Liver (tissue), 9 donors: Measurements from ENCODE around the gene GNA14. TPM values are rescaled to one million over a fixed set of nuclear protein-coding genes. Genes with fewer than 3 reads are reported as not detected.
"Not testable (repeated sequence)": the region's sequence is repeated elsewhere in the genome, so short reads cannot be mapped to it uniquely, and the experiment has no call there.

Source experiments
- DNase-seq: peaks from one replicate; pipeline ENCODE4 v3.0.0-alpha.2; 2017; ENCODE audit warnings: low spot score
- H3K27ac ChIP-seq, 2 donors: one replicate each; pipeline ENCODE4 v1.7.0; 2013; ENCODE audit warnings: inconsistent platforms in 2 of 2, low read length in 2 of 2, control low read depth in 1 of 2, low read depth in 1 of 2, mild to moderate bottlenecking in 1 of 2
- H3K27me3 ChIP-seq, 4 donors: one replicate each; pipeline versions ENCODE4 v1.6.1 to v1.7.0; 2013; ENCODE audit warnings: low read length in 3 of 4, inconsistent platforms in 1 of 4, mild to moderate bottlenecking in 1 of 4, moderate library complexity in 1 of 4; ENCODE audit not compliant: control insufficient read depth in 4 of 4, insufficient read depth in 4 of 4
- H3K36me3 ChIP-seq, 4 donors: one replicate each; pipeline versions ENCODE4 v1.6.1 to v1.7.0; 2013; ENCODE audit warnings: low read length in 3 of 4, mild to moderate bottlenecking in 3 of 4, low read depth in 1 of 4, moderate library complexity in 1 of 4; ENCODE audit not compliant: control insufficient read depth in 4 of 4, insufficient read depth in 3 of 4
- H3K4me1 ChIP-seq, 4 donors: one replicate each; pipeline versions ENCODE4 v1.6.1 to v1.7.0; 2013; ENCODE audit warnings: low read length in 3 of 4, mild to moderate bottlenecking in 3 of 4, moderate library complexity in 1 of 4; ENCODE audit not compliant: control insufficient read depth in 4 of 4, insufficient read depth in 4 of 4
- H3K4me3 ChIP-seq, 3 donors: one replicate each; pipeline versions ENCODE4 v1.6.1 to v1.7.0; 2013; ENCODE audit warnings: low read length in 3 of 3, control low read depth in 1 of 3, low read depth in 1 of 3, mild to moderate bottlenecking in 1 of 3
- H3K9ac ChIP-seq, 2 donors: one replicate each; pipeline ENCODE4 v1.7.0; 2013; ENCODE audit warnings: low read length in 2 of 2, mild to moderate bottlenecking in 2 of 2, moderate library complexity in 2 of 2, control low read depth in 1 of 2, low read depth in 1 of 2
- H3K9me3 ChIP-seq, 4 donors: one replicate each; pipeline versions ENCODE4 v1.6.1 to v1.7.0; 2013; ENCODE audit warnings: low read length in 3 of 4; ENCODE audit not compliant: control insufficient read depth in 4 of 4
- EGR1 ChIP-seq, 2 donors: IDR thresholded peaks; 2 replicates each; pipeline ENCODE4 v1.6.1; 2016 to 2018; ENCODE audit warnings: antibody characterized with exemption in 2 of 2, low read depth in 2 of 2
- FOXA1 ChIP-seq: IDR thresholded peaks from 2 replicates; pipeline ENCODE4 v1.6.1; 2016; ENCODE audit warnings: antibody characterized with exemption
- FOXA2 ChIP-seq: IDR thresholded peaks from 2 replicates; pipeline ENCODE4 v1.6.1; 2016; ENCODE audit warnings: antibody characterized with exemption
- GABPA ChIP-seq, 2 donors: IDR thresholded peaks in 1 of 2; conservative IDR thresholded peaks in 1 of 2; 2 replicates each; pipeline ENCODE4 v1.6.1; 2016; ENCODE audit warnings: antibody characterized with exemption in 2 of 2, mild to moderate bottlenecking in 1 of 2, moderate library complexity in 1 of 2
- HNF4G ChIP-seq: IDR thresholded peaks from 2 replicates; pipeline ENCODE4 v1.6.1; 2016; ENCODE audit warnings: antibody characterized with exemption
- JUND ChIP-seq, 2 donors: IDR thresholded peaks; 2 replicates each; pipeline ENCODE4 v1.6.1; 2016; ENCODE audit warnings: antibody characterized with exemption in 2 of 2
- NR2F2 ChIP-seq: IDR thresholded peaks from 2 replicates; pipeline ENCODE4 v1.6.1; 2016; ENCODE audit warnings: antibody characterized with exemption
- RAD21 ChIP-seq, 2 donors: IDR thresholded peaks; 2 replicates each; pipeline ENCODE4 v1.6.1; 2016; ENCODE audit warnings: antibody characterized with exemption in 2 of 2, mild to moderate bottlenecking in 2 of 2
- RXRA ChIP-seq, 2 donors: IDR thresholded peaks; 2 replicates each; pipeline ENCODE4 v1.6.1; 2017 to 2018; ENCODE audit warnings: antibody characterized with exemption in 2 of 2, mild to moderate bottlenecking in 1 of 2
- SP1 ChIP-seq: IDR thresholded peaks from 2 replicates; pipeline ENCODE4 v1.6.1; 2018; ENCODE audit warnings: antibody characterized with exemption, mild to moderate bottlenecking
- TAF1 ChIP-seq: conservative IDR thresholded peaks from 2 replicates; pipeline ENCODE4 v1.6.1; 2016; ENCODE audit warnings: antibody characterized with exemption, mild to moderate bottlenecking
- YY1 ChIP-seq: IDR thresholded peaks from 2 replicates; pipeline ENCODE4 v1.6.1; 2016; ENCODE audit warnings: antibody characterized with exemption, mild to moderate bottlenecking
- WGBS: extraction: QIAGEN DNeasy Blood & Tissue Kit; methylation state at CpG from one replicate; pipeline ENCODE4 v1.1.7; 2013; 5-methylcytosine and 5-hydroxymethylcytosine counted together
- polyA plus RNA-seq, 2 donors: library from polyadenylated mRNA; stranded (reverse) in 1 of 2; unstranded in 1 of 2; fragments of 200-250 nt in 1 of 2; fragments of >200 nt in 1 of 2; fragmentation: Nextera tagmentation in 1 of 2; extraction: Ambion mirVana in 1 of 2; gene quantifications; one replicate each; pipeline versions ENCODE4 v1.2.1 to v1.2.3, GENCODE V29; 2013 to 2015
- total RNA-seq, 2 donors: library from RNA; depleted of rRNA; stranded (reverse); fragments of >200 nt; gene quantifications; one replicate each; pipeline ENCODE4 v1.2.3, GENCODE V29; 2014
- TF ChIP-seq, protein P1 (sequence below): IDR thresholded peaks from 2 replicates; pipeline ENCODE4 v1.6.1; 2016; ENCODE audit warnings: antibody characterized with exemption
- TF ChIP-seq, protein P2 (sequence below): IDR thresholded peaks from 2 replicates; pipeline ENCODE4 v1.6.1; 2016; ENCODE audit warnings: antibody characterized with exemption
- TF ChIP-seq, protein P3 (sequence below): fragments of 150-350 bp; IDR thresholded peaks from 2 replicates; pipeline ENCODE4 v1.5.1; 2017; ENCODE audit warnings: improper control_type of control experiment, low read depth, low read length; ENCODE audit not compliant: missing input control
- TF ChIP-seq, protein P4 (sequence below): IDR thresholded peaks from 2 replicates; pipeline ENCODE4 v1.6.1; 2016; ENCODE audit warnings: antibody characterized with exemption
- TF ChIP-seq, protein P5 (sequence below): IDR thresholded peaks from 2 replicates; pipeline ENCODE4 v1.6.1; 2016; ENCODE audit warnings: antibody characterized with exemption, mild to moderate bottlenecking
- donor health status: healthy.
- donor health status: healthy.
- donor health status: healthy.
- donor health status: healthy.
- donor health status: healthy.

The GNA14 gene
- total and polyA plus RNA-seq, 4 donors: 1.1 to 5.4 (median 2.9) TPM

DNA sequence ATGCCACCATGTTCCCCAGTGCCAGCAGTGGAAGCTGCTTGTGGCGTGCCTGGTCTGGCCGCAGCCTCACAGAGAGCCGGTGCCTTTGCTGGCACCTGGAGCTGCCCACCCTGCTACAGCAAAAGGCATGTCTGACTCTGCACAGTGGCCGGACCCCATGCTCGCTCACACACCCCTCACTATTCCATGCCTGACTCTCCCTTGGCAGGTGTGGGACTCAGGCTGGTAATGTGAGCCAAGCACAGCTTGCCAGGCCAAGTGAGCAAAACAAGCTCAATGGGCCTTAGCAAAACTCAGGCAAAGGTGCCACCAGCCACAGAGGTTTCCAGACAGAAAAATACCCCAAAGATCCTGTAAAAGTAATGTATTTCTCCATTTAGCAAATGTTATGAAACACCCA, 15.5 kb downstream of the GNA14 start:
- Histone ChIP-seq H3K9ac (no peak overlapping the region), H3K27me3 (no peaks in the 10 kb centered on the region), H3K4me1 (peaks cover 0 to 1% (median 0%) of the 10 kb centered on the region in 4 donors), H3K4me3 (no peak overlapping the region), H3K27ac (no peak overlapping the region), H3K9me3 (no peaks in the 10 kb centered on the region), H3K36me3 (no peaks in the 10 kb centered on the region)
- no peak for DNase-seq
- 95% methylated on average over 5 of the region's 5 CpGs for WGBS
- TF ChIP-seq EGR1 (IDR thresholded peaks at IDR 0.05; ENCODE audit: low read depth in 2 of 2): no peak
- no peak for TF ChIP-seq YY1
- TF ChIP-seq TAF1: no peak
- TF ChIP-seq HNF4G: no peak
- TF ChIP-seq NR2F2: no peak

DNA sequence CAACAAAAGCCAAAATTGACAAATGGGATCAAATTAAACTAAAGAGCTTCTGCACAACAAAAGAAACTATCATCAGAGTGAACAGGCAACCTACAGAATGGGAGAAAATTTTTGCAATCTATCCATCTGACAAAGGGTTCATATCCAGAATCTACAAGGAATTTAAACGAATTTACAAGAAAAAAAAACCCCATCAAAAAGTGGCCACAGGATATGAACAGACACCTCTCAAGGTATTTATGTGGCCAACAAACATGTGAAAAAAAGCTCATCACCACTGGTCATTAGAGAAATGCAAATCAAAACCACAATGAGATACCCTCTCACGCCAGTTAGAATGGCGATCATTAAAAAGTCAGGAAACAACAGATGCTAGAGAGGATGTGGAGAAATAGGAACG, 19.3 kb downstream of the GNA14 start:
- H3K27me3 ChIP-seq, H3K4me3 ChIP-seq, H3K9ac ChIP-seq, H3K4me1 ChIP-seq, H3K9me3 ChIP-seq, H3K27ac ChIP-seq, H3K36me3 ChIP-seq, DNase-seq: not testable (repeated sequence)
- WGBS: 96% methylated on average over 4 of the region's 4 CpGs

DNA sequence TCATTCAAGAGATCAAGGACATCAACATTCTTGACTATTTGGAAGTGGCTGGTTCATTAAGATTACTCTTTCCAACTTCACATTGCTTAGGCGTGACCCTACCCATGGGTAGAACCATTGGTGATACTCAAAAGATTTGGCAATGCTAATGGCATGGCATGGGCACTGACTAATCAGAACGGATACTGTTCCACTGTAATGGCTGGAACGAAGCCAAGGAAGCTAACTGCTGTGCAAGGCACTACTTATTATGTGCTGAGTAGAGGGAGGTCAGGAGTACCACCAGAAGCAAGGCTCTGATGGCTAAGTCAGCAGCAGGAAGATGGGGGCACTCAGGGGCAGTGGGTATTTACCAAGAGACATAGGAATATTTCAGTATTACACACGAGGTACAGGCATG, 31.9 kb downstream of the GNA14 start:
- H3K9ac ChIP-seq: no peak overlapping the region
- no peak overlapping the region for H3K27ac ChIP-seq
- DNase-seq: no peak
- 76% methylated on average over 4 of the region's 4 CpGs for whole genome bisulfite sequencing
- H3K27me3 ChIP-seq: no peaks in the 10 kb centered on the region
- no peaks in the 10 kb centered on the region for H3K36me3 ChIP-seq
- no peak overlapping the region for H3K4me3 ChIP-seq
- no peaks in the 10 kb centered on the region for H3K4me1 ChIP-seq
- TF ChIP-seq SP1 (no peak), HNF4G (no peak)
- TF ChIP-seq, protein P1, sequence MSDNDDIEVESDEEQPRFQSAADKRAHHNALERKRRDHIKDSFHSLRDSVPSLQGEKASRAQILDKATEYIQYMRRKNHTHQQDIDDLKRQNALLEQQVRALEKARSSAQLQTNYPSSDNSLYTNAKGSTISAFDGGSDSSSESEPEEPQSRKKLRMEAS: no peak
- no peaks in the 10 kb centered on the region for H3K9me3 ChIP-seq

DNA sequence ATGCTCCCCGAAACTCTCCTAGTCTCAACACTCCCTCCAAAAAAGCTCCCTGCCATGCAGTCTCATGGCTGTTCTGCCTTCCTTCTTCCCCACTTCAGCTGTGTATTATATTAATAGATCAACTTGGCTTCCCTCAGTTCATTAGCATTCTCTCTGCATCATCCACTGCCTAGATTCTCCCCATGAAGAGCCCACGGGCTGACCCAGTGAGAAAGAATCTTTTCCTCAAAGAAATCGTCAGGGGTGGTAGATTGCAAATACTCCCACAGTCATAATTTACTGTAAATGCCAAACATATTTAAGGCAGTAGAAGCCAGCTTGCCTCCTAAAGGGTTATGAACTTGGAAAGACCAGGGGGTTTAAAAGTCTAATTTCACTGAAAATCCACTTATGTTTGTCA, 33.5 kb downstream of the GNA14 start:
- DNase-seq: no peak
- H3K36me3 ChIP-seq: no peaks in the 10 kb centered on the region
- H3K27me3 ChIP-seq: no peaks in the 10 kb centered on the region
- TF ChIP-seq, protein P1: no peak
- TF ChIP-seq EGR1 (IDR thresholded peaks at IDR 0.05; ENCODE audit: low read depth in 2 of 2) (no peak), RXRA (IDR thresholded peaks at IDR 0.05) (no peak), FOXA1 (no peak), NR2F2 (no peak), YY1 (no peak), FOXA2 (no peak), GABPA (IDR thresholded peaks at IDR 0.05 in 1 of 2, conservative IDR thresholded peaks at IDR 0.05 in 1 of 2) (no peak), SP1 (no peak), HNF4G (no peak), JUND (IDR thresholded peaks at IDR 0.05) (no peak), RAD21 (IDR thresholded peaks at IDR 0.05) (no peak), TAF1 (no peak)
- TF ChIP-seq, protein P2, sequence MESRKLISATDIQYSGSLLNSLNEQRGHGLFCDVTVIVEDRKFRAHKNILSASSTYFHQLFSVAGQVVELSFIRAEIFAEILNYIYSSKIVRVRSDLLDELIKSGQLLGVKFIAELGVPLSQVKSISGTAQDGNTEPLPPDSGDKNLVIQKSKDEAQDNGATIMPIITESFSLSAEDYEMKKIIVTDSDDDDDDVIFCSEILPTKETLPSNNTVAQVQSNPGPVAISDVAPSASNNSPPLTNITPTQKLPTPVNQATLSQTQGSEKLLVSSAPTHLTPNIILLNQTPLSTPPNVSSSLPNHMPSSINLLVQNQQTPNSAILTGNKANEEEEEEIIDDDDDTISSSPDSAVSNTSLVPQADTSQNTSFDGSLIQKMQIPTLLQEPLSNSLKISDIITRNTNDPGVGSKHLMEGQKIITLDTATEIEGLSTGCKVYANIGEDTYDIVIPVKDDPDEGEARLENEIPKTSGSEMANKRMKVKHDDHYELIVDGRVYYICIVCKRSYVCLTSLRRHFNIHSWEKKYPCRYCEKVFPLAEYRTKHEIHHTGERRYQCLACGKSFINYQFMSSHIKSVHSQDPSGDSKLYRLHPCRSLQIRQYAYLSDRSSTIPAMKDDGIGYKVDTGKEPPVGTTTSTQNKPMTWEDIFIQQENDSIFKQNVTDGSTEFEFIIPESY: no peak
- TF ChIP-seq, protein P3, sequence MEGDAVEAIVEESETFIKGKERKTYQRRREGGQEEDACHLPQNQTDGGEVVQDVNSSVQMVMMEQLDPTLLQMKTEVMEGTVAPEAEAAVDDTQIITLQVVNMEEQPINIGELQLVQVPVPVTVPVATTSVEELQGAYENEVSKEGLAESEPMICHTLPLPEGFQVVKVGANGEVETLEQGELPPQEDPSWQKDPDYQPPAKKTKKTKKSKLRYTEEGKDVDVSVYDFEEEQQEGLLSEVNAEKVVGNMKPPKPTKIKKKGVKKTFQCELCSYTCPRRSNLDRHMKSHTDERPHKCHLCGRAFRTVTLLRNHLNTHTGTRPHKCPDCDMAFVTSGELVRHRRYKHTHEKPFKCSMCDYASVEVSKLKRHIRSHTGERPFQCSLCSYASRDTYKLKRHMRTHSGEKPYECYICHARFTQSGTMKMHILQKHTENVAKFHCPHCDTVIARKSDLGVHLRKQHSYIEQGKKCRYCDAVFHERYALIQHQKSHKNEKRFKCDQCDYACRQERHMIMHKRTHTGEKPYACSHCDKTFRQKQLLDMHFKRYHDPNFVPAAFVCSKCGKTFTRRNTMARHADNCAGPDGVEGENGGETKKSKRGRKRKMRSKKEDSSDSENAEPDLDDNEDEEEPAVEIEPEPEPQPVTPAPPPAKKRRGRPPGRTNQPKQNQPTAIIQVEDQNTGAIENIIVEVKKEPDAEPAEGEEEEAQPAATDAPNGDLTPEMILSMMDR: no peak
- TF ChIP-seq, protein P4, sequence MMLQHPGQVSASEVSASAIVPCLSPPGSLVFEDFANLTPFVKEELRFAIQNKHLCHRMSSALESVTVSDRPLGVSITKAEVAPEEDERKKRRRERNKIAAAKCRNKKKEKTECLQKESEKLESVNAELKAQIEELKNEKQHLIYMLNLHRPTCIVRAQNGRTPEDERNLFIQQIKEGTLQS: no peak
- TF ChIP-seq, protein P5, sequence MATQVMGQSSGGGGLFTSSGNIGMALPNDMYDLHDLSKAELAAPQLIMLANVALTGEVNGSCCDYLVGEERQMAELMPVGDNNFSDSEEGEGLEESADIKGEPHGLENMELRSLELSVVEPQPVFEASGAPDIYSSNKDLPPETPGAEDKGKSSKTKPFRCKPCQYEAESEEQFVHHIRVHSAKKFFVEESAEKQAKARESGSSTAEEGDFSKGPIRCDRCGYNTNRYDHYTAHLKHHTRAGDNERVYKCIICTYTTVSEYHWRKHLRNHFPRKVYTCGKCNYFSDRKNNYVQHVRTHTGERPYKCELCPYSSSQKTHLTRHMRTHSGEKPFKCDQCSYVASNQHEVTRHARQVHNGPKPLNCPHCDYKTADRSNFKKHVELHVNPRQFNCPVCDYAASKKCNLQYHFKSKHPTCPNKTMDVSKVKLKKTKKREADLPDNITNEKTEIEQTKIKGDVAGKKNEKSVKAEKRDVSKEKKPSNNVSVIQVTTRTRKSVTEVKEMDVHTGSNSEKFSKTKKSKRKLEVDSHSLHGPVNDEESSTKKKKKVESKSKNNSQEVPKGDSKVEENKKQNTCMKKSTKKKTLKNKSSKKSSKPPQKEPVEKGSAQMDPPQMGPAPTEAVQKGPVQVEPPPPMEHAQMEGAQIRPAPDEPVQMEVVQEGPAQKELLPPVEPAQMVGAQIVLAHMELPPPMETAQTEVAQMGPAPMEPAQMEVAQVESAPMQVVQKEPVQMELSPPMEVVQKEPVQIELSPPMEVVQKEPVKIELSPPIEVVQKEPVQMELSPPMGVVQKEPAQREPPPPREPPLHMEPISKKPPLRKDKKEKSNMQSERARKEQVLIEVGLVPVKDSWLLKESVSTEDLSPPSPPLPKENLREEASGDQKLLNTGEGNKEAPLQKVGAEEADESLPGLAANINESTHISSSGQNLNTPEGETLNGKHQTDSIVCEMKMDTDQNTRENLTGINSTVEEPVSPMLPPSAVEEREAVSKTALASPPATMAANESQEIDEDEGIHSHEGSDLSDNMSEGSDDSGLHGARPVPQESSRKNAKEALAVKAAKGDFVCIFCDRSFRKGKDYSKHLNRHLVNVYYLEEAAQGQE: no peak

More for the DNA sequence above, 33.5 kb downstream of the GNA14 start:
- Histone ChIP-seq H3K27ac (no peak overlapping the region), H3K4me1 (no peaks in the 10 kb centered on the region), H3K9ac (no peak overlapping the region), H3K9me3 (no peaks in the 10 kb centered on the region), H3K4me3 (no peak overlapping the region)
- WGBS: 79% methylated on average over 3 of the region's 3 CpGs
